ENCODE results near the gene COL16A1. TPM values are rescaled to one million over a fixed set of nuclear protein-coding genes. Genes with fewer than 3 reads are reported as not detected.

Gene COL16A1
- total and polyA plus RNA-seq, 9 donors, result 19.8 to 237 (median 157) TPM

- DNase-seq, result no peak
- intact Hi-C loops (cut with DNase I), result no loop called here
- no peak overlapping the region for H3K27ac ChIP-seq
- no peaks in the 10 kb centered on the region for H3K36me3 ChIP-seq
- no peak for TF ChIP-seq POLR2A (IDR thresholded peaks at IDR 0.05)
- TF ChIP-seq, protein P1, sequence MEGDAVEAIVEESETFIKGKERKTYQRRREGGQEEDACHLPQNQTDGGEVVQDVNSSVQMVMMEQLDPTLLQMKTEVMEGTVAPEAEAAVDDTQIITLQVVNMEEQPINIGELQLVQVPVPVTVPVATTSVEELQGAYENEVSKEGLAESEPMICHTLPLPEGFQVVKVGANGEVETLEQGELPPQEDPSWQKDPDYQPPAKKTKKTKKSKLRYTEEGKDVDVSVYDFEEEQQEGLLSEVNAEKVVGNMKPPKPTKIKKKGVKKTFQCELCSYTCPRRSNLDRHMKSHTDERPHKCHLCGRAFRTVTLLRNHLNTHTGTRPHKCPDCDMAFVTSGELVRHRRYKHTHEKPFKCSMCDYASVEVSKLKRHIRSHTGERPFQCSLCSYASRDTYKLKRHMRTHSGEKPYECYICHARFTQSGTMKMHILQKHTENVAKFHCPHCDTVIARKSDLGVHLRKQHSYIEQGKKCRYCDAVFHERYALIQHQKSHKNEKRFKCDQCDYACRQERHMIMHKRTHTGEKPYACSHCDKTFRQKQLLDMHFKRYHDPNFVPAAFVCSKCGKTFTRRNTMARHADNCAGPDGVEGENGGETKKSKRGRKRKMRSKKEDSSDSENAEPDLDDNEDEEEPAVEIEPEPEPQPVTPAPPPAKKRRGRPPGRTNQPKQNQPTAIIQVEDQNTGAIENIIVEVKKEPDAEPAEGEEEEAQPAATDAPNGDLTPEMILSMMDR (IDR thresholded peaks at IDR 0.05), result no peak
- TF ChIP-seq EP300 (IDR thresholded peaks at IDR 0.05), result no peak
- H3K9me3 ChIP-seq, result no peaks in the 10 kb centered on the region
- WGBS, 3 donors, result 79 to 83% (median 81%) methylated on average over 12 of the region's 12 CpGs
- H3K27me3 ChIP-seq, result no peaks in the 10 kb centered on the region
- H3K4me3 ChIP-seq, result no peak overlapping the region
- H3K4me1 ChIP-seq (ENCODE audit: insufficient read depth), result no peaks in the 10 kb centered on the region
Observed at GRCh38 chr1:31653717-31654473, 49.9 kb downstream of the COL16A1 start.

GRCh38 chr1:31652891-31653499 lies 50.8 kb downstream of the COL16A1 start:
- no peaks in the 10 kb centered on the region for H3K4me1 ChIP-seq (ENCODE audit: insufficient read depth)

DNA sequence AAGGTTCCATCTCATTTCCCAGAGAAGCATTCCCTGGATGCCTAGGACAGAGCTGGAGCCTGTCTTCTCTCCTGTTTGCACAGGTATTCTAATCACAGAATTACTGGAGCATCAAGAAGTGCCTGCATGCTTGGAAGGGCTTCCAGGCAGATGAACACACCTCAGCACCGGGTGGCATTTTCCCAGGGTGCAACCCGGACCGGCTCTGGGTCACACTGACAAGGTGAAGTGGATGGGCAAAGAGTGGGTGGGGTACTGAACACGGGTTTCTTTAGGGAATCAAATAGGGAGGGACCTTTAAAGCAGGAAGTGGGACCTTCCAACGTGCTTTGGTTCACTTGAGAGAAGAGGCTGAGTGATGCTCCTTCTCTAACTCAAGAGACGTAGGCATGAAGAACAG lies 52.1 kb downstream of the COL16A1 start:
- H3K4me3 ChIP-seq, result no peak overlapping the region
- no peak for DNase-seq
- H3K27ac ChIP-seq, result no peak overlapping the region
- TF ChIP-seq POLR2A (IDR thresholded peaks at IDR 0.05) (no peak), EP300 (IDR thresholded peaks at IDR 0.05) (no peak)
- TF ChIP-seq, protein P1 (IDR thresholded peaks at IDR 0.05), result no peak
- no peaks in the 10 kb centered on the region for H3K4me1 ChIP-seq (ENCODE audit: insufficient read depth)
- no peaks in the 10 kb centered on the region for H3K36me3 ChIP-seq
- intact Hi-C loops (cut with DNase I), result no loop called here
- H3K9me3 ChIP-seq, result no peaks in the 10 kb centered on the region
- WGBS, 3 donors, result 60 to 69% (median 60%) methylated on average over 6 of the region's 6 CpGs
- no peaks in the 10 kb centered on the region for H3K27me3 ChIP-seq

More at GRCh38 chr1:31652891-31653499, 50.8 kb downstream of the COL16A1 start:
- no peak overlapping the region for H3K4me3 ChIP-seq
- no peak overlapping the region for H3K27ac ChIP-seq
- DNase-seq, result no peak
- 72 to 78% (median 78%) methylated on average over 4 of the region's 4 CpGs for whole genome bisulfite sequencing, 3 donors
- TF ChIP-seq EP300 (IDR thresholded peaks at IDR 0.05), result no peak
- no peak for TF ChIP-seq POLR2A (IDR thresholded peaks at IDR 0.05)
- TF ChIP-seq, protein P1 (IDR thresholded peaks at IDR 0.05), result no peak
- no peaks in the 10 kb centered on the region for H3K9me3 ChIP-seq
- H3K27me3 ChIP-seq, result no peaks in the 10 kb centered on the region
- no peaks in the 10 kb centered on the region for H3K36me3 ChIP-seq
- intact Hi-C loops (cut with DNase I), result no loop called here

GRCh38 chr1:31651089-31651420 lies 52.8 kb downstream of the COL16A1 start:
- no peak for DNase-seq
- no peaks in the 10 kb centered on the region for H3K4me1 ChIP-seq (ENCODE audit: insufficient read depth)

More at GRCh38 chr1:31651089-31651420, 52.8 kb downstream of the COL16A1 start:
- no peaks in the 10 kb centered on the region for H3K36me3 ChIP-seq
- intact Hi-C loops (cut with DNase I), result no loop called here
- 25 to 26% (median 25%) methylated on average over 1 of the region's 1 CpG for WGBS, 3 donors
- no peak overlapping the region for H3K27ac ChIP-seq
- TF ChIP-seq EP300 (IDR thresholded peaks at IDR 0.05), result no peak
- TF ChIP-seq, protein P1 (IDR thresholded peaks at IDR 0.05), result no peak
- TF ChIP-seq POLR2A (IDR thresholded peaks at IDR 0.05), result no peak
- no peak overlapping the region for H3K4me3 ChIP-seq
- H3K9me3 ChIP-seq, result no peaks in the 10 kb centered on the region
- no peaks in the 10 kb centered on the region for H3K27me3 ChIP-seq

Data from ovary (tissue), 9 donors.